K562 (cell line): ENCODE data around the gene DDX55. TPM values are rescaled to one million over a fixed set of nuclear protein-coding genes. Genes with fewer than 3 reads are reported as not detected.
"Not testable (repeated sequence)": the region's sequence is repeated elsewhere in the genome, so short reads cannot be mapped to it uniquely, and the experiment has no call there.

Source experiments
- ATAC-seq: fragments of 200-7000 bp; cut with Tn5 transposase; 3 replicates; pipeline ENCODE4 v1.9.1; 2020; ENCODE audit warnings: moderate library complexity
- BruUV-seq: library from RNA; stranded (reverse); fragments of 400-500 nt; replicated peaks from 2 replicates; lab custom pipeline; 2021; lab: Mats Ljungman, UMichigan
- CTCF ChIA-PET: fragments of 300-600 bp; formaldehyde crosslinking; extraction: SDS; loops from one replicate; lab custom pipeline; 2021; ENCODE audit warnings: low intra/inter-chr PET ratio; lab: Yijun Ruan, JAX
- POLR2A ChIA-PET: fragments of 300-600, 350-650 bp; sonication (Branson Sonifier 250); formaldehyde crosslinking; extraction: SDS; loops from one replicate; lab custom pipeline; 2021; ENCODE audit warnings: antibody characterized with exemption, inconsistent platforms; lab: Yijun Ruan, JAX
- DNase-seq, 4 experiments: peaks; one replicate each; pipeline versions ENCODE4 v3.0.0 to v3.0.0-alpha.2; 2011 to 2018; ENCODE audit warnings: low spot score in 3 of 4, mixed read lengths in 3 of 4; ENCODE audit errors: extremely low read depth in 1 of 4
- FAIRE-seq: peaks from 2 replicates; lab custom pipeline; 2011; peaks lifted over from hg19 to GRCh38; lab: Jason Lieb, UNC
- H2AFZ ChIP-seq: 2 replicates; pipeline ENCODE4 v1.6.0; 2011; ENCODE audit warnings: low read depth, low read length, control low read depth, inconsistent platforms
- H3K27ac ChIP-seq: fragments of 200-600 bp; 3 replicates; pipeline ENCODE4 v1.8.0; 2011; ENCODE audit warnings: low read depth, mild to moderate bottlenecking, control low read depth, inconsistent platforms, low read length, moderate library complexity, mixed read lengths; ENCODE audit errors: extremely low read depth
- H3K27me3 ChIP-seq, 2 experiments: fragments of 300-600 bp in 1 of 2; 2 replicates in 1 of 2; 3 replicates in 1 of 2; pipeline versions ENCODE4 v1.6.0 to v1.8.0; 2011; ENCODE audit warnings: inconsistent platforms in 2 of 2, low read length in 2 of 2, mild to moderate bottlenecking in 1 of 2, mixed read lengths in 1 of 2, moderate library complexity in 1 of 2; ENCODE audit not compliant: control insufficient read depth in 2 of 2, insufficient read depth in 2 of 2
- H3K36me3 ChIP-seq: fragments of 300-600 bp; 3 replicates; pipeline ENCODE4 v1.8.0; 2011; ENCODE audit warnings: mild to moderate bottlenecking, low read length, inconsistent platforms; ENCODE audit not compliant: control insufficient read depth, insufficient read depth
- H3K4me1 ChIP-seq, 2 experiments: fragments of 200-600 bp in 1 of 2; replicated peaks in 1 of 2; 2 replicates in 1 of 2; 3 replicates in 1 of 2; pipeline versions ENCODE4 v1.5.1 to v1.8.0; 2011; ENCODE audit warnings: inconsistent platforms in 2 of 2, low read length in 2 of 2, mild to moderate bottlenecking in 1 of 2, mixed read lengths in 1 of 2, moderate library complexity in 1 of 2; ENCODE audit not compliant: control insufficient read depth in 2 of 2, insufficient read depth in 2 of 2
- H3K4me2 ChIP-seq: 2 replicates; pipeline ENCODE4 v1.6.1; 2011; ENCODE audit warnings: low read length, control low read depth, inconsistent platforms, mixed read lengths; ENCODE audit not compliant: insufficient read depth
- H3K4me3 ChIP-seq: fragments of 200-600 bp; sonication (generic), shearing (Covaris generic); 2 replicates; pipeline ENCODE4 v1.5.1; 2016; ENCODE audit warnings: control low read depth, inconsistent platforms
- H3K79me2 ChIP-seq: fragments of 200-600 bp; 3 replicates; pipeline ENCODE4 v1.8.0; 2011; ENCODE audit warnings: low read length, inconsistent platforms; ENCODE audit not compliant: control insufficient read depth, insufficient read depth
- H3K9ac ChIP-seq, 2 experiments: 2 replicates each; pipeline versions ENCODE4 v1.6.0 to v1.6.1; 2011; ENCODE audit warnings: low read depth in 2 of 2, low read length in 2 of 2, control low read depth in 1 of 2, inconsistent platforms in 1 of 2, mild to moderate bottlenecking in 1 of 2, mixed read lengths in 1 of 2; ENCODE audit not compliant: insufficient read depth in 1 of 2
- H3K9me1 ChIP-seq: one replicate; pipeline ENCODE4 v1.6.0; 2011; ENCODE audit warnings: inconsistent platforms, mild to moderate bottlenecking, low read length, moderate library complexity; ENCODE audit not compliant: control insufficient read depth, insufficient read depth
- H3K9me3 ChIP-seq: replicated peaks from 2 replicates; pipeline ENCODE4 v1.5.1; 2011; ENCODE audit warnings: low read depth, low read length, inconsistent platforms; ENCODE audit not compliant: control insufficient read depth, insufficient read depth
- H4K20me1 ChIP-seq: replicated peaks from 2 replicates; pipeline ENCODE4 v1.6.1; 2011; ENCODE audit warnings: low read length, inconsistent platforms, mixed read lengths; ENCODE audit not compliant: control insufficient read depth, insufficient read depth
- NRF1 ChIP-seq, 2 experiments: fragments of 450-650 bp; IDR thresholded peaks in 1 of 2; conservative IDR thresholded peaks in 1 of 2; 2 replicates each; pipeline ENCODE4 v1.6.1; 2014; ENCODE audit warnings: mild to moderate bottlenecking in 2 of 2
- WGBS: fragments of 100-300 bp; shearing (Covaris generic); methylation state at CpG from one replicate; pipeline ENCODE4 v1.1.6; 2016; ENCODE audit warnings: low coverage, mixed read lengths; ENCODE audit not compliant: insufficient coverage; ENCODE audit errors: missing lambda C conversion rate; 5-methylcytosine and 5-hydroxymethylcytosine counted together
- in situ Hi-C: fragments of 300-500 bp; cut with MboI; formaldehyde crosslinking; loops from 4 replicates; pipeline ENCODE4 v1.15.0; 2018; ENCODE audit warnings: inconsistent platforms, mixed read lengths
- intact Hi-C: fragments of 100-400 bp; cut with micrococcal nuclease; formaldehyde crosslinking; loops from 2 replicates; pipeline ENCODE4 v1.14.2; 2022
- polyA plus RNA-seq, 8 experiments: library from polyadenylated mRNA; depleted of rRNA in 4 of 8; stranded (reverse) in 5 of 8; unstranded in 3 of 8; fragments of >200 nt; fragmentation: Nextera tagmentation in 2 of 8; fragmentation: Illumina TruSeq in 1 of 8; extraction: Ambion mirVana in 2 of 8; extraction: Trizol in 1 of 8; gene quantifications; 2 replicates each; pipeline versions ENCODE4 v1.2.1 to v1.2.3, GENCODE V29; 2011 to 2014; ENCODE audit warnings: inconsistent platforms in 1 of 8, missing spikeins in 1 of 8
- total RNA-seq, 7 experiments: library from RNA; depleted of rRNA in 6 of 7; stranded (reverse); fragments of >200 nt in 6 of 7; fragmentation: Illumina TruSeq in 2 of 7; extraction: Trizol in 2 of 7; gene quantifications; 2 replicates each; pipeline versions ENCODE4 v1.2.1 to v1.2.3, GENCODE V29; 2011 to 2021; ENCODE audit warnings: low replicate concordance in 1 of 7

DDX55 gene
- total and polyA plus RNA-seq, 9 of the 15 experiments (the other 6 are each of a cell fraction or from before 2014, with no cell fraction given): 10.6 to 71.0 (median 60.9) TPM

DNA sequence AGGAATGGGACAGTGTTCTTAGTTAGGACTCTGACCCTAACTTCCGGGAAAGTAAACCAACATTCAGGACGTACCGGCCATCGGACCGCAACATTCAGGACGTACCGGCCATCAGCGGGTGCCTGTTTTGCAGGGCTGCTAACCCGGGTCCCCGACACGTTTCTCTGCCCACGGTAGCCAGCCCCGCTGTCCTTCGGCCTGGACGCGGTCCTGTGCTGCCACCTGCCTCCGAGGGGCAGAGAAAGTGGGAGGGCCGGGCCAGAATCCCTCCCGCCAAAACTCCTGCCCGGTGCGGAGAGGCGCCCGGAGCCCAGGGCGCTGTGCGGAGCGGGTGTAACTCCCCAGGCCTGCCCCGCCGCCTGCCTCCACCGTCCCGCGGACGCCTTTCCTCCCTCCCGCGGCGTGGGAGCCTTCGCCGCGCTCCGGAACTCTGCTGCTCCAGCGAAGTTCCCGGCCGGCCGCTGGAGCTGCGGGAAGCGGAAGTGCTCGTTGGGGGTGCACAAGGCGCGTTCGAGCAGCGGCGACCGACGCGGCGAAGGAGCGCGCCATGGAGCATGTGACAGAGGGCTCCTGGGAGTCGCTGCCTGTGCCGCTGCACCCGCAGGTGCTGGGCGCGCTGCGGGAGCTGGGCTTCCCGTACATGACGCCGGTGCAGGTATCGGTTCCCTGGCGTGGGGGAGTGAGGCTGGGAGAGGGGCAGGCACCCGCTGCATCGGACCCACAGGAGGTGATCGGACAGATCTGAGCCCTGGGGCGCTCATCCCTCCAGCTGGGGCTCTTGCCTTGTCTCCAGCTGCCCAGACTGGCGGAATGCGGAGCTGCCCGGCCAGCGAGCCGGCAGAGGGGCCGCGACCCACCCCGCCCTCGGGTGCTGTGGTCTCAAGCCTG, at the start of gene DDX55 (continued):
- TF ChIP-seq NRF1 (conservative IDR thresholded peaks at IDR 0.05 in 1 of 2, IDR thresholded peaks at IDR 0.05 in 1 of 2): peak; percentile 33 to 50; a peak in 3 of 4 replicates

DNA sequence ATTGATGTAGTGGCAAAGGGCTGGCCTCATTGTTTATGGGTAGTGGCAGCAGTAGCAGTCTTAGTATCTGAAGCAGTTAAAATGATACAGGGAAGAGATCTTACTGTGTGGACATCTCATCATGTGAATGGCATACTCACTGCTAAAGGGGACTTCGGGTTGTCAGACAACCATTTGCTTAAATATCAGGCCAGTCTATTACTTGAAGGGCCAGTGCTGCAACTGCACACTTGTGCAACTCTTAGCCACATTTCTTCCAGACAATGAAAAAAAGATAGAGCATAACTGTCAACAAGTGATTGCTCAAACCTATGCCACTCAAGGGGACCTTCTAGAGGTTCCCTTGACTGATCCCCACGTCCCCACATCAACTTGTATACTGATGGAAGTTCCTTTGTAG, 47.8 kb upstream of the DDX55 start:
- not testable (repeated sequence) for BruUV-seq

DNA sequence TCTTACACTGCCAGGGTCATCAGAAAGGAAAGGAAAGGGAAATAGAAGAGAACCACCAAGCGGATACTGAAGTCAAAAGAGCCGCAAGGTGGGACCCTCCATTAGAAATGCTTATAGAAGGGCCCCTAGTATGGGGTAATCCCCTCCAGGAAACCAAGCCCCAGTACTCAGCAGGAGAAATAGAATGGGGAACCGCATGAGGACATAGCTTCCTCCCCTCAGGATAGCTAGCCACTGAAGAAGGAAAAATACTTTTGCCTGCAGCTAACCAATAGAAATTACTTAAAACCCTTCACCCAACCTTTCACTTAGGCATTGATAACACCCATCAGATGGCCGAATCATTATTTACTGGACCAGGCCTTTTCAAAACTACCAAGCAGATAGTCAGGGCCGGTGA, 47.1 kb upstream of the DDX55 start:
- FAIRE-seq, H3K9me1 ChIP-seq, ATAC-seq, DNase-seq, POLR2A ChIA-PET, H3K36me3 ChIP-seq, H4K20me1 ChIP-seq, H3K4me3 ChIP-seq, H3K9ac ChIP-seq, BruUV-seq, H3K4me1 ChIP-seq, H3K9me3 ChIP-seq, H3K79me2 ChIP-seq, H3K27ac ChIP-seq, H3K4me2 ChIP-seq, intact Hi-C loops, CTCF ChIA-PET, H3K27me3 ChIP-seq, H2AFZ ChIP-seq, in situ Hi-C loops: not testable (repeated sequence)
- WGBS: 24% methylated on average over 5 of the region's 5 CpGs

More for the DNA sequence above, 47.8 kb upstream of the DDX55 start:
- H2AFZ ChIP-seq, DNase-seq, in situ Hi-C loops, CTCF ChIA-PET, ATAC-seq, H3K4me1 ChIP-seq, H3K27ac ChIP-seq, H3K27me3 ChIP-seq, H3K4me2 ChIP-seq, H4K20me1 ChIP-seq, H3K4me3 ChIP-seq, POLR2A ChIA-PET, FAIRE-seq, H3K36me3 ChIP-seq, H3K9ac ChIP-seq, H3K9me3 ChIP-seq, H3K9me1 ChIP-seq, H3K79me2 ChIP-seq, intact Hi-C loops: not testable (repeated sequence)
- 0% methylated on average over 2 of the region's 2 CpGs for WGBS
